A549 (cell line): ENCODE results near the gene MED9. TPM values are rescaled to one million over a fixed set of nuclear protein-coding genes. Genes with fewer than 3 reads are reported as not detected.

Source experiments
- ATAC-seq, 2 experiments: fragments of 200-7000 bp in 1 of 2; fragments of >200 bp in 1 of 2; cut with Nextera tagmentation in 1 of 2; cut with Tn5 transposase in 1 of 2; 3 replicates each; pipeline versions ENCODE4 v1.8.0 to v1.9.1; 2018 to 2020; ENCODE audit warnings: mild to moderate bottlenecking in 1 of 2, moderate library complexity in 1 of 2
- CTCF ChIA-PET: fragments of 300-600 bp; sonication (Branson Sonifier 250); formaldehyde crosslinking; extraction: SDS; loops from one replicate; lab custom pipeline; 2021; ENCODE audit warnings: antibody characterized with exemption, inconsistent platforms; lab: Yijun Ruan, JAX
- POLR2A ChIA-PET: fragments of 350-600 bp; formaldehyde crosslinking; extraction: SDS; loops from one replicate; lab custom pipeline; 2021; ENCODE audit warnings: antibody characterized with exemption, inconsistent platforms; lab: Yijun Ruan, JAX
- DNase-seq, 2 experiments: peaks; one replicate each; pipeline versions ENCODE4 v3.0.0 to v3.0.0-alpha.2; 2011 to 2016; ENCODE audit warnings: low read depth in 1 of 2, low spot score in 1 of 2
- FAIRE-seq: peaks from 2 replicates; lab custom pipeline; 2011; peaks lifted over from hg19 to GRCh38; lab: Jason Lieb, UNC
- H3K27ac ChIP-seq, 2 experiments: fragments of >200 bp; sonication (Bioruptor Twin); formaldehyde crosslinking; 3 replicates each; pipeline ENCODE4 v1.5.1; 2016 to 2017
- H3K4me1 ChIP-seq: fragments of >200 bp; sonication (Bioruptor Twin); formaldehyde crosslinking; 3 replicates; pipeline ENCODE4 v1.6.1; 2016
- H3K4me2 ChIP-seq: fragments of >200 bp; sonication (Bioruptor Twin); formaldehyde crosslinking; 3 replicates; pipeline ENCODE4 v1.6.1; 2016
- H3K4me3 ChIP-seq: fragments of >200 bp; sonication (Bioruptor Twin); formaldehyde crosslinking; 3 replicates; pipeline ENCODE4 v1.5.1; 2016
- H3K9me3 ChIP-seq: fragments of >200 bp; sonication (Bioruptor Twin); formaldehyde crosslinking; 3 replicates; pipeline ENCODE4 v1.6.1; 2016
- BHLHE40 ChIP-seq: IDR thresholded peaks from 2 replicates; pipeline ENCODE4 v1.6.1; 2012; ENCODE audit warnings: low read depth, low read length, inconsistent platforms
- CBX2 ChIP-seq: fragments of 200-600 bp; sonication (generic); IDR thresholded peaks from 2 replicates; pipeline ENCODE4 v1.6.1; 2016; ENCODE audit warnings: low read depth, mild to moderate bottlenecking, borderline replicate concordance
- CBX8 ChIP-seq: fragments of 200-600 bp; sonication (generic); IDR thresholded peaks from 2 replicates; pipeline ENCODE4 v1.6.1; 2016
- CEBPB ChIP-seq, 2 experiments: fragments of >200 bp in 1 of 2; sonication (Bioruptor Twin) in 1 of 2; formaldehyde crosslinking in 1 of 2; IDR thresholded peaks; 2 replicates each; pipeline ENCODE4 v1.6.1; 2012 to 2016
- CHD2 ChIP-seq: fragments of 150-350 bp; IDR thresholded peaks from 2 replicates; pipeline ENCODE4 v1.6.1; 2014; ENCODE audit warnings: low read length; ENCODE audit not compliant: partially characterized antibody
- E2F6 ChIP-seq: IDR thresholded peaks from 2 replicates; pipeline ENCODE4 v1.6.1; 2012; ENCODE audit warnings: low read depth, borderline replicate concordance
- EHF ChIP-seq: fragments of 250-450 bp; sonication (Bioruptor Pico); IDR thresholded peaks from 2 replicates; pipeline ENCODE4 v1.5.0; 2020; ENCODE audit warnings: mild to moderate bottlenecking
- EHMT2 ChIP-seq: fragments of 200-600 bp; sonication (generic); IDR thresholded peaks from 2 replicates; pipeline ENCODE4 v1.6.1; 2016; ENCODE audit warnings: antibody characterized with exemption, low read depth, mild to moderate bottlenecking, moderate library complexity
- EP300 ChIP-seq, 2 experiments: fragments of >200 bp; sonication (Bioruptor Twin); formaldehyde crosslinking; IDR thresholded peaks; 2 replicates in 1 of 2; 3 replicates in 1 of 2; pipeline ENCODE4 v1.6.1; 2016 to 2017
- FOSL2 ChIP-seq, 2 experiments: fragments of 450-650 bp in 1 of 2; fragments of >200 bp in 1 of 2; sonication (Bioruptor Twin) in 1 of 2; formaldehyde crosslinking; IDR thresholded peaks; 2 replicates each; pipeline versions ENCODE4 v1.5.0 to v1.6.1; 2016 to 2020; ENCODE audit warnings: mild to moderate bottlenecking in 1 of 2, moderate library complexity in 1 of 2
- HEYL ChIP-seq: fragments of 250-450 bp; sonication (Bioruptor Pico); IDR thresholded peaks from 2 replicates; pipeline ENCODE4 v1.8.0; 2021; ENCODE audit warnings: mild to moderate bottlenecking, moderate library complexity
- HMGXB4 ChIP-seq: fragments of 250-450 bp; sonication (Bioruptor Pico); IDR thresholded peaks from 2 replicates; pipeline ENCODE4 v1.5.0; 2021; ENCODE audit warnings: mild to moderate bottlenecking, moderate library complexity, borderline replicate concordance
- HOXB13 ChIP-seq: fragments of 250-450 bp; sonication (Bioruptor Pico); IDR thresholded peaks from 2 replicates; pipeline ENCODE4 v1.5.0; 2020; ENCODE audit warnings: low read depth, mild to moderate bottlenecking, moderate library complexity
- HOXB5 ChIP-seq: fragments of 250-450 bp; sonication (Bioruptor Pico); IDR thresholded peaks from 2 replicates; pipeline ENCODE4 v1.5.0; 2020; ENCODE audit warnings: mild to moderate bottlenecking, moderate library complexity
- JUNB ChIP-seq: fragments of >200 bp; sonication (Bioruptor Twin); formaldehyde crosslinking; IDR thresholded peaks from 2 replicates; pipeline ENCODE4 v1.6.1; 2016
- KDM1A ChIP-seq: fragments of 200-600 bp; sonication (generic); IDR thresholded peaks from 2 replicates; pipeline ENCODE4 v1.6.1; 2016; ENCODE audit warnings: low read depth, mild to moderate bottlenecking
- KDM5A ChIP-seq: fragments of 200-600 bp; sonication (generic); IDR thresholded peaks from 2 replicates; pipeline ENCODE4 v1.6.1; 2016; ENCODE audit warnings: antibody characterized with exemption, mild to moderate bottlenecking
- MAFK ChIP-seq: fragments of 450-650 bp; IDR thresholded peaks from 2 replicates; pipeline ENCODE4 v1.6.1; 2014; ENCODE audit not compliant: partially characterized antibody
- MAZ ChIP-seq: fragments of 150-350 bp; IDR thresholded peaks from 2 replicates; pipeline ENCODE4 v1.6.1; 2014; ENCODE audit warnings: antibody characterized with exemption, low read depth, low read length, borderline replicate concordance
- NFE2L2 ChIP-seq: fragments of 150-350 bp; conservative IDR thresholded peaks from 2 replicates; pipeline ENCODE4 v1.6.1; 2014; ENCODE audit warnings: low read length
- PHF8 ChIP-seq: fragments of 200-600 bp; sonication (generic); IDR thresholded peaks from 2 replicates; pipeline ENCODE4 v1.6.1; 2016; ENCODE audit warnings: low read depth, mild to moderate bottlenecking, antibody characterized with exemption, moderate library complexity, borderline replicate concordance
- POLR2A ChIP-seq: IDR thresholded peaks from 2 replicates; pipeline ENCODE4 v1.6.1; 2012; ENCODE audit warnings: mild to moderate bottlenecking, low read length
- POLR2AphosphoS2 ChIP-seq: conservative IDR thresholded peaks from 2 replicates; pipeline ENCODE4 v1.6.1; 2012; ENCODE audit warnings: low read length, improper control_type of control experiment, inconsistent platforms
- RAD21 ChIP-seq, 2 experiments: fragments of >200 bp in 1 of 2; sonication (Bioruptor Twin) in 1 of 2; formaldehyde crosslinking in 1 of 2; IDR thresholded peaks in 1 of 2; conservative IDR thresholded peaks in 1 of 2; 2 replicates in 1 of 2; 3 replicates in 1 of 2; pipeline ENCODE4 v1.6.1; 2012 to 2018; ENCODE audit warnings: inconsistent platforms in 1 of 2
- RCOR1 ChIP-seq: fragments of 150-350 bp; IDR thresholded peaks from 2 replicates; pipeline ENCODE4 v1.6.1; 2014; ENCODE audit warnings: antibody characterized with exemption, low read length, low read depth
- RFX5 ChIP-seq: fragments of 450-650 bp; IDR thresholded peaks from 2 replicates; pipeline ENCODE4 v1.7.1; 2014; ENCODE audit warnings: antibody characterized with exemption, mild to moderate bottlenecking, moderate library complexity
- SMC3 ChIP-seq: fragments of >200 bp; sonication (Bioruptor Twin); formaldehyde crosslinking; IDR thresholded peaks from 3 replicates; pipeline ENCODE4 v1.6.1; 2018; ENCODE audit warnings: inconsistent platforms
- SREBF2 ChIP-seq: fragments of 450-650 bp; IDR thresholded peaks from 2 replicates; pipeline ENCODE4 v1.6.1; 2014; ENCODE audit warnings: mild to moderate bottlenecking, moderate library complexity
- TFCP2L1 ChIP-seq: fragments of 250-450 bp; sonication (Bioruptor Pico); IDR thresholded peaks from 2 replicates; pipeline ENCODE4 v1.5.0; 2021; ENCODE audit warnings: mild to moderate bottlenecking
- USF2 ChIP-seq: fragments of 450-650 bp; IDR thresholded peaks from 2 replicates; pipeline ENCODE4 v1.6.1; 2014; ENCODE audit warnings: antibody characterized with exemption
- ZC3H11A ChIP-seq: fragments of 450-650 bp; IDR thresholded peaks from 2 replicates; pipeline ENCODE4 v1.6.1; 2014; ENCODE audit warnings: antibody characterized with exemption, mild to moderate bottlenecking
- ZNF302 ChIP-seq: fragments of 250-450 bp; sonication (Bioruptor Pico); IDR thresholded peaks from 2 replicates; pipeline ENCODE4 v1.9.0; 2021; ENCODE audit warnings: inconsistent platforms, mild to moderate bottlenecking, moderate library complexity
- ZSCAN20 ChIP-seq: fragments of 250-450 bp; sonication (Bioruptor Pico); IDR thresholded peaks from 2 replicates; pipeline ENCODE4 v1.8.0; 2022; ENCODE audit warnings: mild to moderate bottlenecking, moderate library complexity
- WGBS: methylation state at CpG from one replicate; pipeline ENCODE4 v1.1.6; 2017; ENCODE audit errors: missing lambda C conversion rate; 5-methylcytosine and 5-hydroxymethylcytosine counted together
- polyA plus RNA-seq, 4 experiments: library from polyadenylated mRNA; depleted of rRNA in 3 of 4; stranded (reverse); fragments of >200 nt; fragmentation: RNase III in 1 of 4; extraction: RNeasy Plus Mini Kit Qiagen cat#74134 plus additional on column Dnase treatment in 1 of 4; gene quantifications; 2 replicates in 3 of 4; 3 replicates in 1 of 4; pipeline ENCODE4 v1.2.3, GENCODE V29; 2011 to 2017

Gene MED9
- polyA plus RNA-seq, 2 of the 4 experiments (the other 2 are of a cell fraction) = 15.2 to 17.4 TPM

- ATAC-seq = no peak
- DNase-seq = no peak
- no peak for FAIRE-seq
- no peak overlapping the region for H3K27ac ChIP-seq
- no peak overlapping the region for H3K4me3 ChIP-seq
- POLR2A ChIA-PET = no interaction called here
- CTCF ChIA-PET = interaction anchor here (0.8 to 4.2 kb wide), 5 partner anchors 18 to 163 kb away, joined by 3 to 21 read pairs (median 6); partner anchors contain the start of gene RASD1
- TF ChIP-seq CHD2 = no peak
- no peak for TF ChIP-seq EP300 (IDR thresholded peaks at IDR 0.05)
- no peak for TF ChIP-seq EHF
- no peak for TF ChIP-seq ZC3H11A
- no peak for TF ChIP-seq RFX5
- TF ChIP-seq BHLHE40 = no peak
- TF ChIP-seq POLR2AphosphoS2 = no peak
- no peak for TF ChIP-seq E2F6
- TF ChIP-seq HOXB13 (CRISPR knock-in tag) = no peak
- no peak for TF ChIP-seq TFCP2L1 (CRISPR knock-in tag)
- TF ChIP-seq ZSCAN20 = no peak
- TF ChIP-seq FOSL2 (IDR thresholded peaks at IDR 0.05) = no peak
- TF ChIP-seq FOSL2 (CRISPR knock-in tag; IDR thresholded peaks at IDR 0.05) = no peak
- no peak for TF ChIP-seq RCOR1
- no peak for TF ChIP-seq MAFK
- no peak for TF ChIP-seq HOXB5 (CRISPR knock-in tag)
- no peak for TF ChIP-seq RAD21 (conservative IDR thresholded peaks at IDR 0.05 in 1 of 2, IDR thresholded peaks at IDR 0.05 in 1 of 2)
- TF ChIP-seq, all 56 proteins: peak for 0
- no peak overlapping the region for H3K4me2 ChIP-seq
- H3K4me1 ChIP-seq = no peaks in the 10 kb centered on the region; the same call in 2 of the 3 replicates
- H3K9me3 ChIP-seq = no peaks in the 10 kb centered on the region
- WGBS = 75% methylated on average over 11 of the region's 15 CpGs
Observed at GRCh38 chr17:17518014-17518413, 41.2 kb downstream of the MED9 start.

- Histone ChIP-seq H3K4me1 (peaks cover 5% of the 10 kb centered on the region; the same call in 2 of the 3 replicates), H3K27ac (no peak overlapping the region), H3K4me3 (no peak overlapping the region), H3K4me2 (no peak overlapping the region), H3K9me3 (no peaks in the 10 kb centered on the region)
- TF ChIP-seq EHMT2 = no peak
- no peak for TF ChIP-seq USF2
- no peak for TF ChIP-seq CEBPB (IDR thresholded peaks at IDR 0.05)
- TF ChIP-seq KDM5A = no peak
- no peak for TF ChIP-seq CBX2
- no peak for TF ChIP-seq KDM1A
- no peak for TF ChIP-seq ZNF302 (CRISPR knock-in tag)
- TF ChIP-seq SMC3 = no peak
- no peak for TF ChIP-seq HMGXB4
- TF ChIP-seq NFE2L2 = no peak
- TF ChIP-seq MAZ = no peak
- no peak for TF ChIP-seq E2F6
- TF ChIP-seq PHF8 = no peak
- TF ChIP-seq ZSCAN20 = no peak
- no peak for TF ChIP-seq JUNB
- TF ChIP-seq RCOR1 = no peak
- TF ChIP-seq POLR2A = no peak
- TF ChIP-seq SREBF2 = no peak
- TF ChIP-seq CBX8 = no peak
- TF ChIP-seq HEYL (CRISPR knock-in tag) = no peak
- POLR2A ChIA-PET = no interaction called here
- CTCF ChIA-PET = interaction anchor here (0.9 to 4.2 kb wide), 7 partner anchors 9 to 165 kb away, joined by 3 to 21 read pairs (median 4); partner anchors contain the start of gene RASD1
- FAIRE-seq (no peak), DNase-seq (no peak), ATAC-seq (no peak)
- 84% methylated on average over 5 of the region's 5 CpGs for WGBS
Observed at GRCh38 chr17:17518951-17519350, 42.2 kb downstream of the MED9 start.
